Mammary microvascular endothelial cell (primary cell): ENCODE results near the gene HTR2C. TPM values are rescaled to one million over a fixed set of nuclear protein-coding genes. Genes with fewer than 3 reads are reported as not detected.

ENCODE experiments used
- total RNA-seq: library from RNA; depleted of rRNA; stranded (reverse); fragments of >200 nt; gene quantifications from 2 replicates; pipeline ENCODE4 v1.2.3, GENCODE V29; 2015

The HTR2C gene
- total RNA-seq: not detected in 2 replicates

GRCh38 chrX:114583646-114584374 is at the start of gene HTR2C:
TSS of gene HTR2C (plus strand) at chrX:114584086. CDS start at chrX:114726937, 142,851 bp downstream.

